GM21390 (cell line): ENCODE data around the gene GYG1.

Experiments
- ATAC-seq: cut with Tn5 transposase; IDR thresholded peaks from one replicate; pipeline ENCODE4 v1.9.1; 2021; ENCODE audit not compliant: unreplicated experiment

Gene GYG1

GRCh38 chr3:148991219-148992026 is at the start of gene GYG1:
Gene GYG1, plus strand, starts transcription at chr3:148991540. Its CDS starts 101 bp downstream, at chr3:148991641.
- ATAC-seq = peak; percentile 88

GRCh38 chr3:148943506-148944205 is 47.7 kb upstream of the GYG1 start:
- ATAC-seq = peak; percentile 95

GRCh38 chr3:148945116-148945515 is 46.2 kb upstream of the GYG1 start:
- ATAC-seq = no peak

- ATAC-seq = no peak
Measured at GRCh38 chr3:148948913-148949657, 42.3 kb upstream of the GYG1 start.

- no peak for ATAC-seq
Measured at GRCh38 chr3:148950806-148951205, 40.5 kb upstream of the GYG1 start.

GRCh38 chr3:148951599-148952361 is 39.6 kb upstream of the GYG1 start:
- ATAC-seq = no peak

- ATAC-seq = no peak
Measured at GRCh38 chr3:148953094-148953493, 38.2 kb upstream of the GYG1 start.

GRCh38 chr3:148954981-148955380 is 36.4 kb upstream of the GYG1 start:
- ATAC-seq = no peak

GRCh38 chr3:148955544-148956346 is 35.6 kb upstream of the GYG1 start:
- ATAC-seq = no peak

GRCh38 chr3:148957586-148957985 is 33.8 kb upstream of the GYG1 start:
- ATAC-seq = no peak

GRCh38 chr3:148958696-148959095 is 32.6 kb upstream of the GYG1 start:
- ATAC-seq = no peak

GRCh38 chr3:148962513-148962912 is 28.8 kb upstream of the GYG1 start:
- no peak for ATAC-seq

GRCh38 chr3:148964809-148965208 is 26.5 kb upstream of the GYG1 start:
- ATAC-seq = no peak

GRCh38 chr3:148968321-148968720 is 23.0 kb upstream of the GYG1 start:
- no peak for ATAC-seq

GRCh38 chr3:148970271-148970670 is 21.1 kb upstream of the GYG1 start:
- ATAC-seq = no peak

- ATAC-seq = no peak
Measured at GRCh38 chr3:148971401-148972163, 19.8 kb upstream of the GYG1 start.

GRCh38 chr3:148974726-148975125 is 16.6 kb upstream of the GYG1 start:
- no peak for ATAC-seq

GRCh38 chr3:148975248-148975647 is 16.1 kb upstream of the GYG1 start:
- no peak for ATAC-seq

- no peak for ATAC-seq
Measured at GRCh38 chr3:148975696-148976095, 15.6 kb upstream of the GYG1 start.
